RPMI7951 (cell line): ENCODE measurements around the gene FASTK. TPM values are rescaled to one million over a fixed set of nuclear protein-coding genes. Genes with fewer than 3 reads are reported as not detected.

ENCODE experiments used
- DNase-seq: peaks from one replicate; pipeline ENCODE4 v3.0.0-alpha.2; 2012; ENCODE audit warnings: low read depth
- total RNA-seq: library from RNA; depleted of rRNA; stranded (reverse); fragments of >200 nt; shearing (Covaris generic); gene quantifications from 2 replicates; pipeline ENCODE4 v1.2.3, GENCODE V29; 2014

FASTK gene
- total RNA-seq, 1 experiment from 2014 or later, result 61.3 TPM

DNA sequence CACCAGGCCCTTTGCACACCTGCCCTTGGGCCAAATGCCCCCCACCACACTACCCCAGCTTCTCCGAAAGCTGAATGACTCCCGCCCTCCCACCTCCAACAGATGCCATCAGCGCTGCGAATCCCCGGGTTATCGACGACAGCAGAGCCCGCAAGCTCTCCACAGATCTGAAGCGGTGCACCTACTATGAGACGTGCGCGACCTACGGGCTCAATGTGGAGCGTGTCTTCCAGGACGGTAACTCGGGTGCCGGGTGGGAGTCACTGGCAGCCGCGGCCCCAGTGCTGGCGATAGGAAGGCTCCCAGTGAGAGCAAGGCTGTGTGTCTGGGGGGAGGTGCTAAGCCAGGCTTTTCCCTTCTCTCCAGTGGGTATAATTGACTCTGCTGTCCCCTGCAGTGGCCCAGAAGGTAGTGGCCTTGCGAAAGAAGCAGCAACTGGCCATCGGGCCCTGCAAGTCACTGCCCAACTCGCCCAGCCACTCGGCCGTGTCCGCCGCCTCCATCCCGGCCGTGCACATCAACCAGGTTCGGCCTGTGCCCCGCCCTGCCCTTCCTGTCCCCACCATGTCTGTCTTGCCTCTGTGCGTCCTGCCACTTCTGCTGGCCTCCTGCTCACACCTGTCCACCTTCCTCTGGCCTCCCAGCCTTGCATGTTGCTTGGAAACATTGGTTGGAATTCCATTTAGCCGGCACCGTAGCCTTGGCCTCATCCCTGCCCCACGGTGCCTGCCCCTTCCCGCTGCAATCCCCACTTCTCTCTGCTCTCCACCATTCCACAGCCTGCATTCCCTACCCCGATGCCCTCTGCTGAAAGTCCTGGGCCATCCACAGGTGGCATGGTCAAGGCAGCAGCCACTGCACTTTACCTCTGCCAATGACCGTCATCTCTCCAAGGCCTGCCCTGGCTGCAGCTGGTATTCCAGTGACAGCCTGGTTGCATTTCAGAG, 37.8 kb upstream of the FASTK start:
- no peak for DNase-seq

DNA sequence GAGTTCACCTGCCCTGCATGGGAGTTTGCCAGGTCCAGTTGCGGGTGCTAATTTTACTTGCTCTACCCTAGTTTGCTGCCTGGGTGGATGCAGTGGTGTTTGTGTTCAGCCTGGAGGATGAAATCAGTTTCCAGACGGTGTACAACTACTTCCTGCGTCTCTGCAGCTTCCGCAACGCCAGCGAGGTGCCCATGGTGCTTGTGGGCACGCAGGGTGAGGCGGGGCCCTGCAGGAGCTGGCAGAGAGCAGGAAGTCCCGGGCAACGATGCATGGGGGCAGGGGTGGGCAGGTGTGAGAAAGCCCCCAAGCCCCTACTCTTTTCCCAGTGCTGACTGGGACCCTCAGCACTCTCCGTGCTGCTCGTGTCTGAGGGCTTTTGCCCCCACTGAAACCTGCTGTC, 37.0 kb upstream of the FASTK start:
- DNase-seq, result no peak

DNA sequence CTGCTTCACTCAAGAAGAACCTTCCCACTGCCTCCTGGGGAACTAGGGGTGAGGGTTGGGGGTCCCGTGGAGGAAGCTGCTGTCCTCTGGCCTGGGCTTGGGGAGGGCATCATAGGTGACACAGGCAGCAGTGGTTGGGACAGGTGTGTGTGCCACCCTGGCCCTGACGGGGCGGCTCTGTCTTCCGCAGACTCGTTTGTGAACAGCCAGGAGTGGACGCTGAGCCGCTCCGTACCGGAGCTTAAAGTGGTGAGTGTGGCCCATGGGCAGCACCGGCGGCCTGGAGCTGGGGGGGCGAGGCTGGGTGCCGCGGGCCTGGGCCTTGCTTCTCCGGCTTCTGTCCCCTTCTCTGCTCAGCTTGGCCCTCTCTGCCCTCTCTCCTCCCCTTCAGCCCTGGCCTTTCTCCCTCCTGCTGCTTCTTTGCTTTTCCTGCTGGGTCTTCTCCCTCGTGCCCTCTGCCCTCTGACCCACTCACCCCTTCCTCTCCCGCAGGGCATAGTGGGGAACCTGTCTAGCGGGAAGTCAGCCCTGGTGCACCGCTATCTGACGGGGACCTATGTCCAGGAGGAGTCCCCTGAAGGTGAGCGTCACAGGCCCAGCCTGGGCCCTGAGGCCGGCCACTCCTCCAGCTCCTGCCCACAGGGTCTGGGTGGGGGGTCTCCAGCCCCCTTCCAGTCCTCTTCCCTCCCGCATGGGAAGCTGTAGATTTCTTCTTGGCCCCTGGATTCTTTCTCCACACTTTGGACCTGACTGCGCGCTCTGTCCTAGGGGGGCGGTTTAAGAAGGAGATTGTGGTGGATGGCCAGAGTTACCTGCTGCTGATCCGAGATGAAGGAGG, 36.2 kb upstream of the FASTK start:
- no peak for DNase-seq

DNA sequence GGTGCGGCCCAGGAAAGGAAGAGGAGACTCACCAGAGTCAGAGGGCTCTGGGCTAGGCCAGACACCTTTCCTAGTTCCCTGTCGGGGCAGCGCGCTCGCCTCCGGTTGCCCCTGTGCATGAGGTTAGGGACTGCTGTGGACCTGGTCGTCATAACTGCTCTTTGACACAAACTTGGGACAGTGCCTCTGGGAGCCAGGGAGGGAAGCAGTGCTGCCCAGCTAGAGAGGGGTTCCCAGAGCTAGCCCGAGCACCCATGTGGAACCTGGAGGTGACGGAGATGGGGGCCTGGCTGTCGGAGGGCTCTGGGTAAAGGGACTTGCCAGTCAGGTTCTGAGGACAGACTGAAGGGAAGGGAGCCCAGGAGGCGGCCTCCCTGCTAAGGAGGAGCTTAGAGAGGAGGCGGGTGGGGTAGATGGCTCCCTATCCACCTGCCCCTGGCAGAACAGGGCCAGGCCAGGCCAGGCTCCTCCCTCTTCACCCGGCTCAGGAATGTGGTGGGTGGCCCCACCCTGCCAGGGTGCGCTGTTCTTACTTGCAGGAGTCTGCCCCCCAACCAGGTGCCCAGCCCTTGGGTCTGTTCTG, 35.3 kb upstream of the FASTK start:
- no peak for DNase-seq

DNA sequence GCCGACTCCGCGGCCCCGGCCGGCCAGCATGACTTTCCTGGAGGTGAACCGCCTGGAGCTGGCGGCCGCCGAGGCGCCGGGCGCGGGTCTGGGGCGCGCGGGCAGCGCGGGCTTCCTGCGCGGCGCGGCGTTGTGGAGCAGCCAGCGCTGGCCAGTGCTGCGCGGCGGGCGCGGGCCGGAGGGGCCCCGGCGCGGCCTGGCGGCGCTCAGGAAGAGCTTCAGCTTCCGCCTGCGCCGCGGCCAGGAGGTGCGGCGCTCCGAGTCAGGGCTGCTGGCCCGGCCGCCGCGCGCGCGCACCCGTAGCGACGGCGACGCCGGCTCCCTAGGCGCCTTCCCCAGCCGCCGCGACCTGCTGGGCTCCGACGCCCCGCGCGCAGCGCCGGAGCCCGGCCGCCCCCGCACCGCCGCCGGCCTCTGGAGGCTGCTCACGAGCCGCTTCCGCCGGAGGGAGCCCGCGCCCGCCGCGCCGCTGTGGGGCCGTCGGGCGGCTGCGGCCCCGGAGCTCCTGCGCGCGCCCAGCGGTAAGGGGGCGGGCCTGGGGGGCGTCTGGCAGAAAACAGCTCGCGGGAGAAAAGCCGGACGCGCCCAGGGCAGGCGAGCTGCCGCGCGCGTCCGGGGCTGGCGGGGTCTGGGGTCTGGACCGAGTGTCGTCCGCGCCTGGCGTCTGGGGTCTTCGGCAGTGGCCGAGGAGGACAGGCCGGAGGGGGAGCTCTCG, 34.7 kb upstream of the FASTK start:
- no peak for DNase-seq

DNA sequence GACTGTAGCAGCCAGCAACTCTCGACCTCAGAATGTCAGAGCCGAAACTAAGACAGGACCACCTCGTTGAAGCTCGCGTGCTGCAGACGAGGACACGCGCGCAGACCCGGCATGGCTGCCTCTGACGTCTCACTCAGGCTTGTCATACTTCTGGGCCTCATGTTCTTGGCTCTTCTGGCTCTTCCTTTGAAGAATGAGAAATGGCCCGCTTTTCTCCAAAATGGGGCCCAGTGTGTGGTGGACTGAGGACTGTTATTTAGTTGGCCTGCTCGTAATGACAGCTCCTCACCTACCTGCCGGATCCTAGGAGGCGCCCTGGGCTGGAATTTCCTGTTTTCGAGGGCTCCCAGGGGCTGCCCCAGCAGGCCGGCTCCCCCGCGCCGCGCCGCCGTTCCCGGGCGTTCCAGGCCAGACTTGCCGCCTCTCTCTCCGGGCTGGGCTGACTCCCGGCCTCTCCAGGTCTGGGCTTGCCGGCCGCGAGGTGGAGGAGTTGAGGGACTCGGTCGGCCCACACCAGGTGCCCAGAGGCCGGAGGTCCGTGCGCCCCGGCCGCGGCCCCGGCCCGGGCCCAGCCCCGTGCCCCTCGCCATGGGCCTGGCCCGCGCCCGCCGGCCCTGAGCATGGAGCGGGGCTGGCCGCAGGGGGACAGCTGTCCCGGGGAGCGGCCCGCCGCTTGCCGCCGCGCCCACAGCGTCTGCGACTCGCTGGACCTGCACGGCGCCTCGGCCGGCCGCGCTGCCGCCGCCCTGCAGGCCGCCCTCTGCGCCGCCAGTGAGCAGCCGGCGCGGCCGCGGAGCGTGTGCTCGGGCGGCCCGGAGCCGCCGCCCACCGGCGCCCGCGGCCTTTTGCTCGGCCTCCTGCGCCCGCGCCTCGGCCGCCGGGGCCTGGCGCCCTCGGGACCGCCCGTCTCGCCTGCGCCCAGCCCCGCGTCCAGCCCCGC, 33.8 kb upstream of the FASTK start:
- DNase-seq, result no peak

DNA sequence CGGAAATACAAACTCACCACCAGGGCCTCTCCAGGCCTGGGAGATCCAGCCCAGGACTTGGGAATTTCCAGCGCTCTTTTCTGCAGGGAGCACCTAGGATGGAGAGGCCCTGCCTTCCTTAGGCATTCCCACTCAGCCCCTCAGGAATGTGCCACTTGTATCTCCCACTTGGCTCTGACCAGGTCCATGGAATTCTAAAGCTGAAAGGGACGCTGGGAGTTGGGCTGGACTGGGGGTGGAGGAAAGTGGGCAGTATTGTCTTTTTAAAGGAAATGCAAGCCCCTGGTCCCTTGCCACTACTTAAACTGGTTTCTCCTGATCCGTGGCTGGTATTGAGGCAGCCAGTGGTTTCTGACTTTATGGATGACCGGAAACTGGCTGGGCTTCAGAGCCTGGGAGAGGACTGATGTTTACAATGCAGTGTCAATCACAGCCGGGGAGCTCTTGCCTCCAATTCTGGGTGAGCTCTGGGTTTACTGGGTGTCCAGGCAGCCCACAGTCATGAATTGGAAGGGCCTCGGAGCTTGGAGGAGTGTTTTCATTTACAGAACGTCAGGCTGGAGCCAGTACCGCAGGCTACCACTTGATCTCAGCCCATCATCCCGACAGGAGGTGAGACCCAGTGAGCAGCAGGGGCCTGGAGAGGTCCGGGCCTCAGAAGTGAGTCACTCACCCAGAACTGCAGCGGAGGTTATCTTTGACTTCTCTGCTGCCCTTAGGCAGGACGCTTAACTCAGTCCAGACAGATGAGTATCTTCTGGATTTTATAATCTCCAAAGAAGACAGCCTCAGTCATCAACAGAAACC, 32.9 kb upstream of the FASTK start:
- peak; percentile 98 for DNase-seq

DNA sequence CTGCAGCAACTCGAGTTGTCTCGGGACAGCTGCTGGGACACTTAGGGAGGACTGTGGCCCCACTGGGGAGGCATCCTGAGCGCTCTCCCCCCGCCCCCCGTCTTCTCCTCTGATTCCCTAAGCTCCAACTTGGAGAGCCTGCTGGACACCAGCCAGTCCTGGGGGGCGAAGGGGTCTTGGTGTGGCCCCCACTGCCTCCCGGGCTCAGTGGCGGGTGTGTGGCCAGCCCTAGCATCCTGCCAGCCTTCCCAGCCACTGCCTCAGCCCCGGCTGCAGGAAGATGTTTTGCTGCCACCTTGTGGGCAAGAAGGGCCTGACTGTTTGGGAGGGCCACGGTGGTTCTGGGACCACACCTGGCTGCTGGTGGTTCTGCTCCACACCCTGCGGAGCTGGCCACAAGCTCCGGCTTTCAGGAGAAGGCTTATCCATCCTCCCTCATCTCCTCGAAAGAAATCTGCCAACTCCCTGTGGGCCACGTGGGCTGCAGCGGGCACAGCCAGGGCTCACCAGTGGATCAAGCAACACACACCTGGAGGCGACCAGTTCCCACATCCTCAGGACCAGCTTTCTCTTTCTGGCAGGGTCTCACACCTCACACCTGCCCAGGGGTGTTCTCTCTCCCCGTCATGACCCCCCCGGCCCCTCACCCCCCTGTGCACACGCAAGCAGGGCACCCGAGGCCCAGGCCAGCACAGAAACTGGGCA, 30.5 kb upstream of the FASTK start:
- peak; percentile 63 for DNase-seq

DNA sequence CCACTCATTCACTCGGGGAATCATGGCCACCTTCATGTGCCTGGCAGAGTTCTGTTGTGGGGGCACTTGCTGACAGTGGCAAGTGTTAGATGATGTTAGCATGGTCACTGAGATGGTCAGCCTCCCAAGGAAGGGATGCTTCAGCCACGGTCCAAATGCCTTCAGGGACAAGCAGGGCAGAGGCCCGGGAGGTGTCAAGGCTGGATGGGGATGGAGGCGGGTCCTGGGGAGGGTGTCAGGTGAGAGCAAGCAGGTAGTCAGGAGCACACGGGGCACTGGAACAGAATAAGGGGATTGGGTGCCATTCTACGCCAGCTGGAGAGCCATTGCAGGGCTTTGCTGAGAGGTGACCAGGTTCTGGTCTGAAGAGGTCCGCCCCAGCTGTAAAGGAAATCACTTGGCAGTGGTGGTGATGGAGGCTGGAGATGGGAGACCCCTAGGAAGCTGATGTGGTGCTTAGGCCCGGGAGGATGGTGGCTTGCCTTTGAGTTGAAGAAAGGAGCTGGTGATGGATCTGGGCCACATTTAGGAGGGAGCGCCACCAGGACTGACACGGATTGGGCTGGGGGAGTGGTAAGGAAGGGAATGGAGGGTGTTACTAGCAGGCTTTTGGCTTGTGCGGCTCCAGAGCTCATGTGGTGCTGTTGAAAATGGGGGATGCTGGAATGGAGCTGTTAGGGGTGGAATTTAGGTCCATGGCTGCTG, 29.8 kb upstream of the FASTK start:
- no peak for DNase-seq

DNA sequence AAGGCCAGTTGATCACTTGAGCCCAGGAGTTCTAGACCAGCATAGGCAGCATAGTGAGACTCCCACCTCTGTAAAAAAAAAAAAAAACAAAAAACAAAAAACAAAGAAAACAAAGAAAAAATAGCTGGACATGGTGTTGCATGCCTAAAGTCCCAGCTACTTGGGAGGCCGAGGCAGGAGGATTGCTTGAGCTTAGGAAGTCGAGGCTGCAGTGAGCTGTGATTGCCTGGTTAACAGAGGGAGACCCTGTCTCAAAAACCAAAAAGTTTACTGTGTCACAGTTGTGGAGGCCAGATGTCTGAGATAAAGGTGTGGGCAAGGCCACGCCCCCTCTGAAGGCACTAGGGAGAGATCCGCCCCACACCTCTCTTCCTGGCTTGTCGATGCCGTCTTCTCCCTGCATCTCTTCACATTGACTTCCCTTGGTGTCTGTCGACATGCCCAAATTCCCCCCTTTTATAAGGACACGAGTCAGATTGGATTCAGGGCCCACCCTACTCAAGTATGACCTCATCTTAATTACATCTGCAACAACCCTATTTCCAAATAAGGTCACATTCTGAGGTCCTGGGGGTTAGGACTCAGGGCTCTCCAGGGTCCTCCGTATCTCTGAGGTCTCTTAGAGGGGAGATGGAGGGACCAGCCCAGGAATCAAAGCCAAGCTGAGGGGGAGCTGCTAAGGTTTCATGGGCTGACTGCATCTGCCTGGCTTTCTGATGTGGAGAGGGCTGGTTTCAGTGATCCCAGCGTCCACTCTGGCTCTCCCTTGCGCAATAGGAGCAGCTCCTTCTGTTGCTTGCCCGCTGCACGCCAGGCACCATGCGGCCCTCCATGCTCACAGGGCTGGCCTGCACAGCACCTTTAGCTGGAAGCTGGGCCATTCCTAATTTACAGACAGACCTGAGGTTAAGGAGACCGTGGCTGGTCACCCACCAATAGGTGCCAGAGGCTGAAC, 28.8 kb upstream of the FASTK start:
- no peak for DNase-seq

DNA sequence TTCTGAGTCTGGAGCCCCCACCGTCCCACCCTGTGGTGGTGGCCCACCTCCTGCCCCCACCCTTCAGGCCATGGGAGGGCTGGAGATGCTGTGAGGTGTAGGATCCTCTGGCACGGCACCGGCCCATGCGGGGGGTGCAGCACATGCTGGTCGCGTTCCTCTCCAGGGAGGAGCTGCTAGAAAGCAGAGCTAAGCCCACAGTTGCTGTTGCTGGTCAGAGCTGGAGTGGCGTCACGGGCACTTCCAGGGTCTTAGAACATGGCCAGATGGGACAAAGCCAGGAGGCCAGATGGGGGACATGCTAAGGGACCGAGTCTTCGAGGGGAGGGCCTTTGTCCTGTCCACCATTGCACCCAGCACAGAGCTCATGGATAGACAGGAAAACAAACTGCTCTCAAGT, 27.3 kb upstream of the FASTK start:
- DNase-seq, result no peak

DNA sequence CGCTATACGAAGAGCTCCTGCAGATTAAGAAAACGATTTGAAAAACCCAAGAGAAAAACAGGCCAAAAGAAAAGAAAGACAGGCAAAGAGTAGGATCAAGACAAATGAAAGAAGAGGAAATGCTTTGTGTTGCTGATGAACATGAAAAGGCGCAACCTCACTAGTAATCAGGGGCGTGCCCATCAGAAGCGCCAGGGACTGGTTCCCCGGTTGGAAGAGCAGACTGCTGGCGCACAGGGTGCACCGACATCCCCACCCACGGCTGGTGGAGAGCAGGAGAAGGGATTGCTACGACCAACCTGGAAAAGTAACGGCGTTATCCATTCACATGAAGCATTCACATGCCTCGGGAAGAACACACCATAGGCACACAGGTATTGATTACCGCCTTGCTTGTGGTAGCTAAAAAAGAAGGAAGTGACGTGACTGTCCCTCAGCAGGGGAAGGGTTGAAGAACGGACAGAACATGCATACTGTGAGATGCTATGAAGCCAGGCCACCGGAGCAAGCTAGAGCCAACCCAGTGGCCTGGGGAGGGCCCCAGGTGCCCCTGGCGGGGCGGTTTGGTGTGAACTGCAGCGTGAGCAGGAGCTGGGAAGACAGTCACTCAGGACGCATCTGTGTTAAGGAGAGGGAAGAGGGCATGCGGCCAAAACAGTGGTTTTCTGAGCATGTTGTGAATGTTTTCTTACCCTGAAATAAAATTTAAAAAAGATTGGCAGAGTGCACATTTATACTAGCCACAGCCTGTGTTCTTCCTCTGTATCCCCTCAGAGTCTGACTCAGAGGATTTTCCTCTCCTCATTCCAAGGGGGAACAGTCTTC, 24.0 kb upstream of the FASTK start:
- DNase-seq, result peak; percentile 45

DNA sequence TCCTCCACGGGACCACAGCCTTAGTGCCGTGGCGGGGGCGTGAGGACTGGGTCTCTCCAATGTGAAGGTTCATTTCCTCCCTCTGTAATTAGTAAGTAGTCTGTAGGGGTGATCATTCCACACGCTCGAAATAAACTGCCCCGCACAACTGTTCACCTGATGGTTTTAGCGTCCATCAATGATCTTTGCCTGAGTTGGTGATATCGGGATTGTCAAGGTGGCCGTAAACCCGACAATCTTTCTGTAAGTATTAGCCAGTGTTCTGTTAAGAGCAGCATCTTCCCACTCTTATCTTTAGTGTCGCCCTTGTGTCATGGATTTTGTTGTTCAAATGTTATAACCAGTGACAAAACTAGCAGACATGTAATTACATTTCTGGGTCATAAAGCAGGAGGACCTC, 23.4 kb upstream of the FASTK start:
- no peak for DNase-seq

DNA sequence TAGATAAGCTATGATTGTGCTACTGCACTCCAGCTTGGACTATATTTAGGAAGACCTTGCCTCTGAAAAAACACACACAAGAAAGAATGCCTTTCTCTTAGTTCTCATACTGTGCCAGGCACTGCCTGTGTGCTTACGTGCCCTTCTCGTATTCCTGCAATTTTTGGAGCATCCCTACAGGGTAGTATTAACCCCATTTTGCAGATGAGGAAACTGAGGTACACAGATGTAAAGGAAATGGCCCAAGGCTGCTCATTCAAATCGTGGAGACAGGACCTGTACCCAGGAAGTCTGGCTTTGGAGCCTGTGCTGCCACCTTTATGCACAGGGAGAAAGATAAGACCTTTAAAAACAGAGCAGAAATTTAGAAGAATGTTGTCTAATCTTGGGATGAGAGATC, 22.4 kb upstream of the FASTK start:
- no peak for DNase-seq

DNA sequence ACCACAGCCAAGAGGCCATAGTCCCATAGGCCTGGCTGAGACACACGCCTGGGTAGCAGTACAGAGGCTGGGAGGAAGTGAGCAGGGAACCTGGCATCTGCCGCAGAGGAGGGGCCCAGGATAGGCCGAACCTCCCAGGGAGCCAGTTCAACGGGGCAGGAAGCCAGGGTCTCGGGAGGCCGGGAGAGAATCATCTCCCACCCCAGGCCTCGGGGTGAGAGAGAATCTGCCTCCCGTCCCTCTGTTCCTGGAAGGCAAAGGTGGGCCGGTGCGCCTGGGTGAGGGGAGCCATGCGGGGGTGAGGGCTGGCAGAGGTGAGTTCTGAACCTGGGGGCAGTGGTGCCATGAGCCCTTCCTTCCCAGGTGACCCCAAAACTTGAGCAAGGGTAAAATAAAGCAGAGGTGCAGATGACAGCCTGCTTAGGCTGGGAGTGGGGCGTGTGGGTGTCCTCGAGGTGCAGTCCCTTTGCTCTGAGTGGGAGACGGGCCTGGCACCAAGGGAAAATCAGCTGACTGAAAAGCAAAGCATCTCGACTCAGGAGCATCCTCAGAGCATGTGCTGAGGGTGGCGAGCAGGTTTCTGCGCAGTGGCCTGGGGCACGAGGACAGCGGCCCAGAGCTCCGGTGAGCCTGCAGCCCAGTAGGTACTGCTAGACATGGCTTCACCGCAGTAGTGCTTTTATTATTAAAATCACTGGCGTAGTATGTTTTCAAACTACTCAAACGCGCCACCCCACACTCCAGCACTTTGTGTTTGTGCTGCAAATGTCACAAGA, 21.2 kb upstream of the FASTK start:
- DNase-seq, result no peak

DNA sequence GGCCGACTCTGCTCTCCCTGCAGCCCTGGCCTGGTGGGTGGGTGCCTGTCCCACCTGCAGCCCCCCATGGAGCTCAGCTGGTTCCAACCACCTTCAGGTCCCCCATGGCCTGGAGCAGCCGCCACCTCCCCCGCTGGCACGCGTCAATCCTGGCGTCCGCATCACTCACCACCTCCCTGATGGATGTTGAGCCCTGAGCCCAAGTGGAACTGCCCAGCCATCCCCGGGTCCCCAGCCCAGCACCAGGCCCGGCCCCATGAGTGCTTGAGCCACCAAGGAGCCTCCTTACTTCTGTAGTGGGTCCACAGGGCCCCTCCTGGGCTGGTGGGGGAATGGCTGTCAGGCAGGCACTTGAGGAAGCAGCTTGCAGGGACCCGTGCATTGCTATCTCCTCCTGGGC, 20.3 kb upstream of the FASTK start:
- no peak for DNase-seq
